ENCODE data around the gene LINS1.

GRCh38 chr15:100612539-100612938 lies 10.6 kb upstream of the LINS1 start:
- TF ChIP-seq, protein P1, sequence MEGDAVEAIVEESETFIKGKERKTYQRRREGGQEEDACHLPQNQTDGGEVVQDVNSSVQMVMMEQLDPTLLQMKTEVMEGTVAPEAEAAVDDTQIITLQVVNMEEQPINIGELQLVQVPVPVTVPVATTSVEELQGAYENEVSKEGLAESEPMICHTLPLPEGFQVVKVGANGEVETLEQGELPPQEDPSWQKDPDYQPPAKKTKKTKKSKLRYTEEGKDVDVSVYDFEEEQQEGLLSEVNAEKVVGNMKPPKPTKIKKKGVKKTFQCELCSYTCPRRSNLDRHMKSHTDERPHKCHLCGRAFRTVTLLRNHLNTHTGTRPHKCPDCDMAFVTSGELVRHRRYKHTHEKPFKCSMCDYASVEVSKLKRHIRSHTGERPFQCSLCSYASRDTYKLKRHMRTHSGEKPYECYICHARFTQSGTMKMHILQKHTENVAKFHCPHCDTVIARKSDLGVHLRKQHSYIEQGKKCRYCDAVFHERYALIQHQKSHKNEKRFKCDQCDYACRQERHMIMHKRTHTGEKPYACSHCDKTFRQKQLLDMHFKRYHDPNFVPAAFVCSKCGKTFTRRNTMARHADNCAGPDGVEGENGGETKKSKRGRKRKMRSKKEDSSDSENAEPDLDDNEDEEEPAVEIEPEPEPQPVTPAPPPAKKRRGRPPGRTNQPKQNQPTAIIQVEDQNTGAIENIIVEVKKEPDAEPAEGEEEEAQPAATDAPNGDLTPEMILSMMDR (IDR thresholded peaks at IDR 0.05 in 8 of 11, conservative IDR thresholded peaks at IDR 0.05 in 3 of 11), result no peak
- TF ChIP-seq POLR2AphosphoS5 (IDR thresholded peaks at IDR 0.05), result no peak

Data from spleen (tissue), 7 donors.